Activated T-cell treated with anti-CD3 and anti-CD28 coated beads for 4 hours (primary cell): Measurements from ENCODE around the gene SLC35D2.

Source experiments
- DNase-seq: peaks from one replicate; pipeline ENCODE4 v3.0.0-alpha.2; 2020

The SLC35D2 gene

DNA sequence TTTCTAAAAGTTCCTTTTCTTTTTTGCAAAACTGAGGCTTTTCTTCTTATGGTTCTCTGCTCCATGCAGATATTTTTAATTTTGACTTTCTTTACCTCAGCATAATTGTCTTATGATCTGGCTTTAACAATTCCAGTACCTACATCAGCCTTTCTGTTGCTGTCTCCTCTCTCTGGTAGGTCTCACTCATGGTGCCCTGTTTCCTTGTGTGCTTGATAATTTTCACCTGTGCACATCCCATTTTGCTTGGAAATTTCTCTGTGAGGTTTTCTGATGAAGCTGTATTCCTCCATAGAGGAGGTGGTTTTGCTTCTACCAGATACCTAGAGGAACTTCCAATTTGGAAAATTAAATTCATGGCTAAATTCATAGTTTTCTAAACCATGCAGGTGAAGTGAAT lies 79.3 kb downstream of the SLC35D2 start:
- no peak for DNase-seq

GRCh38 chr9:96302021-96302420 lies 81.5 kb downstream of the SLC35D2 start, which contains the start of gene HSD17B3:
Gene HSD17B3 (minus strand): TSS chr9:96302176. CDS start chr9:96302104, 72 bp downstream.
- no peak for DNase-seq

DNA sequence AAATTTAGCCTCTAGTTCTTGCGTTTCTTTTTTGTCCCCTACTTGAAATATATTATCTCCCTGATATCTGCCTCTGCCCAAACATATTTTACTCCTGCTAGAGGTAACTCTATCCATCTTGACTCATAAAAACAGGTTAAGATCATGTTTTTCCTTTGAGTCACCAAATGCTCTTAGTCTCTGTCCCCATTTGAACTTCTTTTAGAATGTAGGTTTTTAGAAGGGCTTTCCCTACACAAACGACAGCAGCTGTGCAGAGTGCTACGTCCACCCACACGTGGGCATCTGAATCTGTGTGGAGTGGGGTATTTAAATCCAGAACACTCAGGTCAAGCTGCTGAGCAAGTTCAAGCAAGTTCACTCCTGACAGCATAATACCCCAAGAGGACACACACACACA lies 83.7 kb downstream of the SLC35D2 start:
- no peak for DNase-seq

DNA sequence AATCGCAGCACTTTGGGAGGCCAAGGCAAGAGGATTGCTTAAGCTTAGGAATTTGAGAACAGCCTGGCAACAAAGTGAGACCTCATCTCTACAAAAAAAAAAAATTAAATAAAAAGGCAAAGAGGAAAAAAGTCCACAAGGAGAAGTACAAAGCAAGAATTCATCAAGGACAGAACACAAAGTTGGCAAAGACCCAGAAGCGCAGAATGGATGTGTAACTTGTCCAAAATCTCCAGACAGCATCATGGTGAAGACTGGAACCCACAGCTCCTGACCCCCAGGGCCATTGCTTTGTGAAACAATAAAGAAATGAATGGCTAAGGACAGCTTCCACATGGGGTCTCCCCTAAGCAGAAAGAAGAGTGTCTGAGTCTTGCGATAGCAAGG lies 89.4 kb downstream of the SLC35D2 start:
- no peak for DNase-seq

GRCh38 chr9:96293498-96294158 lies 89.9 kb downstream of the SLC35D2 start:
- no peak for DNase-seq

GRCh38 chr9:96289392-96289791 lies 94.1 kb downstream of the SLC35D2 start:
- no peak for DNase-seq

GRCh38 chr9:96281641-96282040 lies 101.9 kb downstream of the SLC35D2 start:
- DNase-seq, result no peak

GRCh38 chr9:96279932-96280331 lies 103.6 kb downstream of the SLC35D2 start:
- DNase-seq, result no peak

DNA sequence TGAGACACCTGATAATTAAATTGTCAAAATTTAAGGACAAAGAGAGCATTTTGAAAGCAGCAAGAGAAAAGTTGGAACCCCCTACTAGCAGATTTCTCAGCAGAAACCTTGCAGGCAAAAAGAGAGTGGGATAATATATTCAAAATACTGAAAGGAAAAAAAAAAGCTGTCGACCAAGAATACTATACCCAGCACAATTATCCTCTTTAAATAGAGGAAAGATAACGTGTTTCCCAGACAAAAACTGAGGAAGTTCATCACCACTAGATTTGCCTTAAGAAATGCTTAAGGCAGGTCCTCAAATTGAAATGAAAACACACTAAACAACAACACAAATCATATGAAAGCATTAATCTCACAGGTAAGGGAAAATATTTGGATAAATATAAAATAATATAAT lies 108.6 kb downstream of the SLC35D2 start:
- DNase-seq, result no peak
